CD14-positive monocyte (primary cell): ENCODE data around the gene NBPF3. TPM values are rescaled to one million over a fixed set of nuclear protein-coding genes. Genes with fewer than 3 reads are reported as not detected.

ENCODE experiments used
- DNase-seq, 3 donors: peaks; one replicate each; pipeline ENCODE4 v3.0.0-alpha.2; 2011 to 2022
- H2AFZ ChIP-seq: 2 replicates; pipeline ENCODE4 v1.6.0; 2012; ENCODE audit warnings: mild to moderate bottlenecking, low read depth, low read length, inconsistent platforms; ENCODE audit not compliant: insufficient read depth, poor library complexity, severe bottlenecking
- H3K27ac ChIP-seq, 2 donors: 1 replicate in 1 of 2; 2 replicates in 1 of 2; pipeline ENCODE4 v1.5.1; 2012 to 2013; ENCODE audit warnings: low read length in 2 of 2, control low read depth in 1 of 2, inconsistent platforms in 1 of 2, low read depth in 1 of 2, mild to moderate bottlenecking in 1 of 2
- H3K27me3 ChIP-seq, 2 donors: one replicate each; pipeline versions ENCODE4 v1.6.0 to v1.6.1; 2011 to 2013; ENCODE audit warnings: low read length in 2 of 2; ENCODE audit not compliant: control insufficient read depth in 2 of 2, insufficient read depth in 2 of 2
- H3K36me3 ChIP-seq, 2 donors: replicated peaks in 1 of 2; 1 replicate in 1 of 2; 2 replicates in 1 of 2; pipeline versions ENCODE4 v1.5.1 to v1.6.1; 2012 to 2013; ENCODE audit warnings: low read length in 2 of 2, control low read depth in 1 of 2, inconsistent platforms in 1 of 2, mild to moderate bottlenecking in 1 of 2; ENCODE audit not compliant: insufficient read depth in 2 of 2, control insufficient read depth in 1 of 2
- H3K4me1 ChIP-seq, 2 donors: 1 replicate in 1 of 2; 2 replicates in 1 of 2; pipeline versions ENCODE4 v1.5.1 to v1.6.1; 2012 to 2013; ENCODE audit warnings: low read length in 2 of 2, control low read depth in 1 of 2, inconsistent platforms in 1 of 2, mild to moderate bottlenecking in 1 of 2, moderate library complexity in 1 of 2; ENCODE audit not compliant: insufficient read depth in 2 of 2, control insufficient read depth in 1 of 2
- H3K4me2 ChIP-seq: replicated peaks from 2 replicates; pipeline ENCODE3; 2012; ENCODE audit warnings: low read length, moderate library complexity, mild to moderate bottlenecking; ENCODE audit not compliant: poor library complexity, severe bottlenecking; ENCODE audit errors: extremely low read depth
- H3K4me3 ChIP-seq, 3 experiments: fragments of 200-600 bp in 1 of 3; sonication (generic) in 1 of 3; replicated peaks in 1 of 3; 1 replicate in 2 of 3; 2 replicates in 1 of 3; pipeline ENCODE4 v1.5.1; 2011 to 2013; ENCODE audit warnings: low read length in 3 of 3, mild to moderate bottlenecking in 3 of 3, control low read depth in 2 of 3, low read depth in 2 of 3, inconsistent platforms in 1 of 3, moderate library complexity in 1 of 3
- H3K79me2 ChIP-seq: 2 replicates; pipeline ENCODE4 v1.6.0; 2012; ENCODE audit warnings: mild to moderate bottlenecking, control low read depth, inconsistent platforms, low read length, moderate library complexity; ENCODE audit not compliant: insufficient read depth
- H3K9ac ChIP-seq: 2 replicates; pipeline ENCODE4 v1.6.0; 2017; ENCODE audit warnings: low read length, mild to moderate bottlenecking; ENCODE audit not compliant: insufficient read depth, poor library complexity, severe bottlenecking
- H3K9me3 ChIP-seq, 2 donors: replicated peaks in 1 of 2; 1 replicate in 1 of 2; 2 replicates in 1 of 2; pipeline versions ENCODE4 v1.5.1 to v1.6.1; 2012 to 2013; ENCODE audit warnings: low read length in 2 of 2, control low read depth in 1 of 2; ENCODE audit not compliant: control insufficient read depth in 1 of 2, insufficient read depth in 1 of 2
- H4K20me1 ChIP-seq: 2 replicates; pipeline ENCODE4 v1.6.0; 2012; ENCODE audit warnings: mild to moderate bottlenecking, low read length, control low read depth, moderate library complexity; ENCODE audit not compliant: insufficient read depth
- H3K27ac Mint-ChIP-seq, 7 donors: one replicate each; pipeline ENCODE4 v1.8.0; 2020; ENCODE audit warnings: mild to moderate bottlenecking in 7 of 7, mixed read lengths in 7 of 7, moderate library complexity in 6 of 7, inconsistent platforms in 2 of 7
- H3K27me3 Mint-ChIP-seq, 3 donors: one replicate each; pipeline ENCODE4 v1.8.0; 2021 to 2022; ENCODE audit warnings: low read depth in 3 of 3, mild to moderate bottlenecking in 3 of 3, mixed read lengths in 3 of 3, moderate library complexity in 3 of 3, inconsistent platforms in 1 of 3
- H3K36me3 Mint-ChIP-seq, 2 donors: one replicate each; pipeline ENCODE4 v1.8.0; 2020; ENCODE audit warnings: mixed read lengths in 2 of 2, inconsistent platforms in 1 of 2, mild to moderate bottlenecking in 1 of 2
- H3K4me1 Mint-ChIP-seq: one replicate; pipeline ENCODE4 v1.8.0; 2020; ENCODE audit warnings: mild to moderate bottlenecking, mixed read lengths
- H3K4me3 Mint-ChIP-seq, 2 donors: one replicate each; pipeline ENCODE4 v1.8.0; 2020; ENCODE audit warnings: mild to moderate bottlenecking in 2 of 2, mixed read lengths in 2 of 2, moderate library complexity in 1 of 2
- H3K9me3 Mint-ChIP-seq, 7 donors: one replicate each; pipeline ENCODE4 v1.8.0; 2020 to 2022; ENCODE audit warnings: mixed read lengths in 7 of 7, mild to moderate bottlenecking in 6 of 7, moderate library complexity in 6 of 7, inconsistent platforms in 2 of 7
- WGBS: methylation state at CpG from one replicate; pipeline ENCODE4 v1.1.5; 2013; ENCODE audit warnings: missing lambda C conversion rate; ENCODE audit not compliant: insufficient coverage; 5-methylcytosine and 5-hydroxymethylcytosine counted together
- intact Hi-C, 2 donors: fragments of 100-400 bp; cut with micrococcal nuclease; formaldehyde crosslinking; loops; one replicate each; pipeline versions ENCODE4 v1.15.0 to v1.15.1; 2023
- polyA plus RNA-seq, 3 donors: library from polyadenylated mRNA; depleted of rRNA in 1 of 3; unstranded in 2 of 3; stranded (reverse) in 1 of 3; fragments of 300-500 nt in 2 of 3; fragments of >200 nt in 1 of 3; fragmentation: Illumina TruSeq in 2 of 3; gene quantifications; 1 replicate in 2 of 3; 2 replicates in 1 of 3; pipeline ENCODE4 v1.2.3, GENCODE V29; 2012 to 2021
- TF ChIP-seq, protein P1 (sequence below): fragments of 200-600 bp; IDR thresholded peaks from one replicate; pipeline ENCODE4 v1.8.0; 2022; ENCODE audit warnings: antibody characterized with exemption, mild to moderate bottlenecking

Gene NBPF3
- polyA plus RNA-seq, 3 donors = 1.2 to 1.5 TPM; not detected in 1

DNA sequence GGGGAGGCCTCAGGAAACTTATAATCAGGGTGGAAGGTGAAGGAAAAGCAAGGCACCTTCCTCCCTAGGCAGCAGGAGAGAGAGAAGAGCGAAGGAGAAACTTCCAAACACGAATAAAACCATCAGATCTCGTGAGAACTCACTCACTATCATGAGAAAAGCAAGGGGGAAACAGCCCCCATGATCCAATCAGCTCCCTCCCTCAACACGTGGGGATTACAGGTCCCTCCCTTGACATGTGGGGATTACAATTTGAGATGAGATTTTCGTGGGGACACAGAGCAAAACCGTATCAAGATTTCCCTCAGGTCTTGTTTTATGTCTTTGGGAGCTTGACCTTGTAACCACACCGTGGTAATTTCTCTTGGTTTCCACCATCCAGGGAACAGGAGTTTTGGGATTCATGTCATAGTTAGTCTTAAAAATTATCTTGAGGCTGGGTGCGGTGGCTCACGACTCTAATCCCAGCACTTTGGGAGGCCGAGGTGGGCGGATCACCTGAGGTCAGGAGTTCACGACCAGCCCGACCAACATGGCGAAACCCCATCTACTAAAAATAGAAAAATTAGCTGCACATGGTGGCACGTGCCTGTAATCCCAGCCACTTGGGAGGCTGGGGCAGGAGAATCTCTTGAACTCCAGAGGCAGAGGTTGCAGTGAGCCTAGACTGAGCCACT lies 47.2 kb upstream of the NBPF3 start:
- TF ChIP-seq, protein P1, sequence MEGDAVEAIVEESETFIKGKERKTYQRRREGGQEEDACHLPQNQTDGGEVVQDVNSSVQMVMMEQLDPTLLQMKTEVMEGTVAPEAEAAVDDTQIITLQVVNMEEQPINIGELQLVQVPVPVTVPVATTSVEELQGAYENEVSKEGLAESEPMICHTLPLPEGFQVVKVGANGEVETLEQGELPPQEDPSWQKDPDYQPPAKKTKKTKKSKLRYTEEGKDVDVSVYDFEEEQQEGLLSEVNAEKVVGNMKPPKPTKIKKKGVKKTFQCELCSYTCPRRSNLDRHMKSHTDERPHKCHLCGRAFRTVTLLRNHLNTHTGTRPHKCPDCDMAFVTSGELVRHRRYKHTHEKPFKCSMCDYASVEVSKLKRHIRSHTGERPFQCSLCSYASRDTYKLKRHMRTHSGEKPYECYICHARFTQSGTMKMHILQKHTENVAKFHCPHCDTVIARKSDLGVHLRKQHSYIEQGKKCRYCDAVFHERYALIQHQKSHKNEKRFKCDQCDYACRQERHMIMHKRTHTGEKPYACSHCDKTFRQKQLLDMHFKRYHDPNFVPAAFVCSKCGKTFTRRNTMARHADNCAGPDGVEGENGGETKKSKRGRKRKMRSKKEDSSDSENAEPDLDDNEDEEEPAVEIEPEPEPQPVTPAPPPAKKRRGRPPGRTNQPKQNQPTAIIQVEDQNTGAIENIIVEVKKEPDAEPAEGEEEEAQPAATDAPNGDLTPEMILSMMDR = no peak
- H3K4me2 ChIP-seq = no peak overlapping the region
- 73% methylated on average over 5 of the region's 15 CpGs for WGBS
- no peaks in the 10 kb centered on the region for H3K36me3 ChIP-seq
- intact Hi-C loops = no loop called here
- no peak overlapping the region for H3K4me3 ChIP-seq
- H4K20me1 ChIP-seq = no peaks in the 10 kb centered on the region
- H3K4me1 ChIP-seq = peaks cover 2 to 15% of the 10 kb centered on the region in 2 donors
- Mint-ChIP-seq H3K9me3 (peaks cover 0 to 2% (median 0%) of the 10 kb centered on the region in 7 donors), H3K36me3 (no peaks in the 10 kb centered on the region), H3K27me3 (peaks cover 39 to 66% (median 61%) of the 10 kb centered on the region in 3 donors), H3K4me3 (peak overlapping the region in 1 of 2 donors; percentile 31), H3K4me1 (peaks cover 11% of the 10 kb centered on the region), H3K27ac (peak overlapping the region in 1 of 7 donors; percentile 7)
- no peak overlapping the region for H3K27ac ChIP-seq
- H3K27me3 ChIP-seq = peaks cover 7 to 46% of the 10 kb centered on the region in 2 donors
- no peak for DNase-seq
- no peaks in the 10 kb centered on the region for H3K79me2 ChIP-seq
- no peaks in the 10 kb centered on the region for H3K9me3 ChIP-seq
- H3K9ac ChIP-seq = no peak overlapping the region
- no peak overlapping the region for H2AFZ ChIP-seq

DNA sequence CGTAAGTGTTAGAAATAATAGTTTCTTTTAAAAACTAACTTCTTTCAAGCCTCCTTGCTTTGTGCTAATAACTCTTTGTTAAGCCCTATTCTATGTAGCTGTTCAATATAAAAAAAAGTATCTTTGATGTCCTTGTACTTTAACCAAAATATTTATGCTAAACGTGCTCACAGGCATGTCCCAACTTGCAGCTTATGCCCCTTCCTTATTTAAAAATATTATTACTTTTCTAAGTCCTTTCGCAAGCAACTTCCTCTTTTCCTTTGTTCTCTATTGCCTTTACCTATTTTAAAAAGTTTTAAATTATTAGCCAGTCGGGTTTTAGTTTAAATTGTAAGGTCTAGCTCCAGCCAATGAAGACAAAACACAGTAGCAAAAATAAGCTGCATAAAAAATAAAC lies 43.4 kb upstream of the NBPF3 start:
- H3K27ac Mint-ChIP-seq = no peak overlapping the region
- TF ChIP-seq, protein P1 = no peak
- no peak overlapping the region for H2AFZ ChIP-seq
- peak overlapping the region in 1 of 2 donors; percentile 9 for H3K4me3 Mint-ChIP-seq
- DNase-seq = peak in 1 of 3 donors; percentile 25
- H3K9me3 ChIP-seq = no peaks in the 10 kb centered on the region
- H3K4me2 ChIP-seq = no peak overlapping the region
- no CpG with 5 or more reads among the region's 4 CpGs for WGBS
- no peaks in the 10 kb centered on the region for H3K79me2 ChIP-seq
- H3K27ac ChIP-seq = no peak overlapping the region
- peaks cover 15% of the 10 kb centered on the region for H3K4me1 Mint-ChIP-seq
- H3K4me1 ChIP-seq = peaks cover 5 to 19% of the 10 kb centered on the region in 2 donors
- H3K9me3 Mint-ChIP-seq = peaks cover 0 to 2% (median 0%) of the 10 kb centered on the region in 7 donors
- intact Hi-C loops = no loop called here
- peaks cover 55 to 76% (median 64%) of the 10 kb centered on the region in 3 donors for H3K27me3 Mint-ChIP-seq
- no peaks in the 10 kb centered on the region for H3K36me3 ChIP-seq
- H4K20me1 ChIP-seq = no peaks in the 10 kb centered on the region
- peaks cover 26 to 52% of the 10 kb centered on the region in 2 donors for H3K27me3 ChIP-seq
- H3K9ac ChIP-seq = no peak overlapping the region
- H3K4me3 ChIP-seq = no peak overlapping the region
- no peaks in the 10 kb centered on the region for H3K36me3 Mint-ChIP-seq
